Neutrophil (primary cell): Measurements from ENCODE around the gene CSRNP2.
A peak's percentile ranks its signal among the peaks of the same experiment; 100 is the strongest.
"Not testable (repeated sequence)": the region's sequence is repeated elsewhere in the genome, so short reads cannot be mapped to it uniquely, and the experiment has no call there.

Experiments
- H3K27ac ChIP-seq: fragments of 200-600 bp; sonication (generic); 2 replicates; pipeline ENCODE4 v1.5.1; 2016; ENCODE audit warnings: mild to moderate bottlenecking, moderate library complexity
- H3K27me3 ChIP-seq: fragments of 200-600 bp; sonication (generic); 2 replicates; pipeline ENCODE4 v1.6.0; 2016; ENCODE audit warnings: mild to moderate bottlenecking
- H3K36me3 ChIP-seq: fragments of 200-600 bp; sonication (generic); 2 replicates; pipeline ENCODE4 v1.5.1; 2017
- H3K4me1 ChIP-seq, 2 experiments: fragments of 200-600 bp in 1 of 2; sonication (generic) in 1 of 2; 1 replicate in 1 of 2; 2 replicates in 1 of 2; pipeline versions ENCODE4 v1.5.1 to v1.6.1; 2013 to 2016; ENCODE audit warnings: low read depth in 1 of 2, low read length in 1 of 2, mild to moderate bottlenecking in 1 of 2, moderate library complexity in 1 of 2; ENCODE audit not compliant: control insufficient read depth in 1 of 2, insufficient read depth in 1 of 2
- H3K4me3 ChIP-seq, 2 experiments: fragments of 200-600 bp in 1 of 2; sonication (generic) in 1 of 2; 1 replicate in 1 of 2; 2 replicates in 1 of 2; pipeline ENCODE4 v1.5.1; 2013 to 2016; ENCODE audit warnings: low read depth in 1 of 2, low read length in 1 of 2, mild to moderate bottlenecking in 1 of 2, moderate library complexity in 1 of 2
- H3K9me3 ChIP-seq: fragments of 200-600 bp; sonication (generic); 2 replicates; pipeline ENCODE4 v1.5.1; 2016
- CTCF ChIP-seq: fragments of 200-600 bp; sonication (generic); IDR thresholded peaks from 2 replicates; pipeline ENCODE4 v1.5.1; 2016; ENCODE audit warnings: antibody characterized with exemption

The CSRNP2 gene

GRCh38 chr12:51085757-51086156 is 2.4 kb upstream of the CSRNP2 start:
- Histone ChIP-seq H3K4me3 (no peak overlapping the region), H3K36me3 (no peaks in the 10 kb centered on the region), H3K27me3 (no peaks in the 10 kb centered on the region), H3K4me1 (peaks cover 15 to 19% of the 10 kb centered on the region in 2 experiments), H3K9me3 (no peaks in the 10 kb centered on the region), H3K27ac (no peak overlapping the region)
- TF ChIP-seq CTCF = no peak

- Histone ChIP-seq H3K36me3 (no peaks in the 10 kb centered on the region), H3K4me3 (peak overlapping the region; percentile 73 to 83), H3K4me1 (peaks cover 19% of the 10 kb centered on the region in 2 experiments), H3K27me3 (no peaks in the 10 kb centered on the region), H3K9me3 (no peaks in the 10 kb centered on the region), H3K27ac (peak overlapping the region; percentile 76)
- no peak for TF ChIP-seq CTCF
Measured at GRCh38 chr12:51082561-51083125, 753 bp downstream of the CSRNP2 start.

GRCh38 chr12:51081421-51081820 is 2.0 kb downstream of the CSRNP2 start:
- no peak for TF ChIP-seq CTCF
- Histone ChIP-seq H3K27me3 (no peaks in the 10 kb centered on the region), H3K36me3 (no peaks in the 10 kb centered on the region), H3K4me3 (no peak overlapping the region), H3K27ac (no peak overlapping the region), H3K9me3 (no peaks in the 10 kb centered on the region), H3K4me1 (peaks cover 19% of the 10 kb centered on the region in 2 experiments)

- Histone ChIP-seq H3K27me3 (no peaks in the 10 kb centered on the region), H3K4me3 (no peak overlapping the region), H3K4me1 (peaks cover 17 to 19% of the 10 kb centered on the region in 2 experiments), H3K27ac (no peak overlapping the region), H3K9me3 (no peaks in the 10 kb centered on the region), H3K36me3 (no peaks in the 10 kb centered on the region)
- TF ChIP-seq CTCF = no peak
Measured at GRCh38 chr12:51080136-51080535, 3.3 kb downstream of the CSRNP2 start.

- H3K4me3 ChIP-seq, H3K27ac ChIP-seq, H3K27me3 ChIP-seq, H3K36me3 ChIP-seq, H3K9me3 ChIP-seq: not testable (repeated sequence)
- H3K4me1 ChIP-seq = peaks cover 14 to 18% of the 10 kb centered on the region in 2 experiments
Measured at GRCh38 chr12:51078866-51079265, 4.5 kb downstream of the CSRNP2 start.

GRCh38 chr12:51078346-51078745 is 5.0 kb downstream of the CSRNP2 start:
- H3K36me3 ChIP-seq, H3K27me3 ChIP-seq, H3K27ac ChIP-seq, H3K9me3 ChIP-seq, H3K4me3 ChIP-seq: not testable (repeated sequence)
- H3K4me1 ChIP-seq = peaks cover 11 to 14% of the 10 kb centered on the region in 2 experiments

GRCh38 chr12:51077930-51078329 is 5.5 kb downstream of the CSRNP2 start:
- H3K36me3 ChIP-seq = peaks cover 12% of the 10 kb centered on the region
- H3K4me1 ChIP-seq = peaks cover 10 to 14% of the 10 kb centered on the region in 2 experiments

More at GRCh38 chr12:51077930-51078329, 5.5 kb downstream of the CSRNP2 start:
- Histone ChIP-seq H3K4me3 (no peak overlapping the region), H3K27me3 (no peaks in the 10 kb centered on the region), H3K27ac (no peak overlapping the region), H3K9me3 (no peaks in the 10 kb centered on the region)
- TF ChIP-seq CTCF = no peak
